Activated CD4-positive, alpha-beta memory T cell treated with anti-CD3 and anti-CD28 coated beads for 36 hours (primary cell): Measurements from ENCODE around the gene CUEDC1. TPM values are rescaled to one million over a fixed set of nuclear protein-coding genes. Genes with fewer than 3 reads are reported as not detected.
A peak's percentile ranks its signal among the peaks of the same experiment; 100 is the strongest.

Experiments used
- CTCF ChIA-PET: fragments of 350-600 bp; sonication (Branson Sonifier 250); formaldehyde crosslinking; loops from one replicate; lab custom pipeline; 2021; ENCODE audit warnings: antibody characterized with exemption, inconsistent platforms; lab: Charles Lee
- POLR2A ChIA-PET: fragments of 350-600 bp; sonication (Branson Sonifier 250); formaldehyde crosslinking; loops from one replicate; lab custom pipeline; 2021; ENCODE audit warnings: antibody characterized with exemption; lab: Charles Lee
- DNase-seq: peaks from one replicate; pipeline ENCODE4 v3.0.0-alpha.2; 2020
- H3K27ac Mint-ChIP-seq: one replicate; pipeline ENCODE4 v1.8.0; 2021; ENCODE audit warnings: mixed read lengths
- H3K27me3 Mint-ChIP-seq: one replicate; pipeline ENCODE4 v1.8.0; 2021; ENCODE audit warnings: mixed read lengths
- H3K36me3 Mint-ChIP-seq: one replicate; pipeline ENCODE4 v1.8.0; 2021; ENCODE audit warnings: mixed read lengths
- H3K4me1 Mint-ChIP-seq: one replicate; pipeline ENCODE4 v1.8.0; 2021; ENCODE audit warnings: low read depth, mixed read lengths
- H3K4me3 Mint-ChIP-seq: one replicate; pipeline ENCODE4 v1.8.0; 2021; ENCODE audit warnings: mild to moderate bottlenecking, mixed read lengths
- H3K9me3 Mint-ChIP-seq: one replicate; pipeline ENCODE4 v1.8.0; 2021; ENCODE audit warnings: mixed read lengths
- intact Hi-C: fragments of 100-400 bp; cut with micrococcal nuclease; formaldehyde crosslinking; loops from one replicate; pipeline ENCODE4 v1.15.1; 2023
- total RNA-seq, 2 experiments: library from RNA; stranded (reverse); gene quantifications; one replicate each; pipeline ENCODE4 v1.2.3, GENCODE V29; 2021

CUEDC1 gene
- total RNA-seq, 2 experiments from 2014 or later: 0.29 to 0.36 TPM

DNA sequence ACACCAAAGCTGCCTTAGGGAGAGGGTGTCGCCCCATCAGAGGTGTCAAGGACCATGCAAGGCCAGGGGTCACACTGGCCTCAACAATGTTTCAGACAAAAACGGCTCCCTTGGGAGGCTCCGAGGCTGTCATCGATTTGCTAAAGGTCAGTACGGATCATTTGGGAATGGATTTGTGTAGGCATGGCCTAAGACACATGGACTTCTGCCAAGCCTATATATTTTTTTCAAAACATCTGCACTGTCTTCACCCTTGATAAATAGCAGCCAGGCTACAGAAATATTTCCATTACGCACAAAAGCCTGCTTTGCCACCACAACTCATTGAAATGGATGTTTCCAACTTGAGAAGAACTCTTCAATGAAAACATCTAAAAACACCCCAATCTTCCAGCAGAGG, 10.3 kb downstream of the CUEDC1 start:
- no peaks in the 10 kb centered on the region for H3K36me3 Mint-ChIP-seq
- CTCF ChIA-PET: interaction anchor here (0.6 kb wide), 1 partner anchor 55 kb away, joined by 3 read pairs; no protein-coding TSS in a partner anchor
- no peak overlapping the region for H3K4me3 Mint-ChIP-seq
- intact Hi-C loops: no loop called here
- H3K27me3 Mint-ChIP-seq: peaks cover 11% of the 10 kb centered on the region
- peaks cover 39% of the 10 kb centered on the region for H3K4me1 Mint-ChIP-seq
- no peak for DNase-seq
- no peak overlapping the region for H3K27ac Mint-ChIP-seq
- POLR2A ChIA-PET: interaction anchor here (0.6 kb wide), 1 partner anchor 14 kb away, joined by 4 read pairs; no protein-coding TSS in a partner anchor
- H3K9me3 Mint-ChIP-seq: no peaks in the 10 kb centered on the region

DNA sequence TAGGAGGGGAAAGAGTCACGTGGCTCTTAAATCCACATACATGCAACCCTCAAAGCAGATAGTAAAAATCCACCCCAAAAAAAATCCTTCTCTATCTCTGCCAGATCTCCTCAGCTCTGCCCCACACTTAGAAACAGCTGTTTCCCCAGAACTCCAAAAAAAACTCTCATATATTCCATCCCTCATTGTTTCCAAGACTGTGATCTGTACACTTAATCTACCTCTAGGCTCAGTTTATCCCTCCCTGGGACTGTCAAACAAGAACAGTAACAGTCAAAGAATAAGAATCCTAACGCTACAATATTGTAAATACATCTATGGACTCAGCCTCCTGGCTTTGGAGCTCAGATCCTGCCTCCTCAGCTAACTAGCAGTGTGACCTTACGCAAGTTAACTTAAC, 11.6 kb downstream of the CUEDC1 start:
- Mint-ChIP-seq H3K36me3 (no peaks in the 10 kb centered on the region), H3K4me3 (no peak overlapping the region), H3K27me3 (peaks cover 13% of the 10 kb centered on the region), H3K9me3 (no peaks in the 10 kb centered on the region), H3K27ac (no peak overlapping the region), H3K4me1 (peaks cover 38% of the 10 kb centered on the region)
- DNase-seq: no peak
- intact Hi-C loops: no loop called here
- POLR2A ChIA-PET: no interaction called here
- CTCF ChIA-PET: interaction anchor here (1.2 to 1.3 kb wide), 2 partner anchors 43 to 257 kb away, joined by 3 read pairs; no protein-coding TSS in a partner anchor

DNA sequence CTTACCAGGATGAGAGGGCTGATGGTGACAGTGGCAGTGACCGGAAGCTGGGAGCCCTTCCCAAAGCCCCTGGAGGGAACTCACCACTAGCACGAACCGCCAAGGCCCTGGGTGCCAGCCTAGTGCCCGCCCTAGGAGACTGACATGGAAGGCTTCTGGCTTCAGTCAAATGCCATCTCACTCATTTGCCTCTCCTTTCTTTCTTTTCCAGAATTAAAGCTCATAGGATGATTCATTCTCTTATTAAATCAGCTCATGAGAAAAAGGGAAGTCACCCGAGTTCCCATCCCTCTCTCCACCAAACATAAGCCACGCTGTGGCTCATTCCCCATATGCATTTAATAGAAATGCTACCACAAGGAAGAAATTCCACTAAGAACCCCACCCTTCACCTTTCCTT, 12.1 kb downstream of the CUEDC1 start:
- no peaks in the 10 kb centered on the region for H3K36me3 Mint-ChIP-seq
- H3K27ac Mint-ChIP-seq: no peak overlapping the region
- POLR2A ChIA-PET: no interaction called here
- H3K27me3 Mint-ChIP-seq: peaks cover 13% of the 10 kb centered on the region
- H3K4me1 Mint-ChIP-seq: peaks cover 33% of the 10 kb centered on the region
- DNase-seq: no peak
- CTCF ChIA-PET: interaction anchor here (1.2 to 1.3 kb wide), 2 partner anchors 44 to 257 kb away, joined by 3 read pairs; no protein-coding TSS in a partner anchor
- H3K9me3 Mint-ChIP-seq: no peaks in the 10 kb centered on the region
- intact Hi-C loops: no loop called here
- H3K4me3 Mint-ChIP-seq: no peak overlapping the region

DNA sequence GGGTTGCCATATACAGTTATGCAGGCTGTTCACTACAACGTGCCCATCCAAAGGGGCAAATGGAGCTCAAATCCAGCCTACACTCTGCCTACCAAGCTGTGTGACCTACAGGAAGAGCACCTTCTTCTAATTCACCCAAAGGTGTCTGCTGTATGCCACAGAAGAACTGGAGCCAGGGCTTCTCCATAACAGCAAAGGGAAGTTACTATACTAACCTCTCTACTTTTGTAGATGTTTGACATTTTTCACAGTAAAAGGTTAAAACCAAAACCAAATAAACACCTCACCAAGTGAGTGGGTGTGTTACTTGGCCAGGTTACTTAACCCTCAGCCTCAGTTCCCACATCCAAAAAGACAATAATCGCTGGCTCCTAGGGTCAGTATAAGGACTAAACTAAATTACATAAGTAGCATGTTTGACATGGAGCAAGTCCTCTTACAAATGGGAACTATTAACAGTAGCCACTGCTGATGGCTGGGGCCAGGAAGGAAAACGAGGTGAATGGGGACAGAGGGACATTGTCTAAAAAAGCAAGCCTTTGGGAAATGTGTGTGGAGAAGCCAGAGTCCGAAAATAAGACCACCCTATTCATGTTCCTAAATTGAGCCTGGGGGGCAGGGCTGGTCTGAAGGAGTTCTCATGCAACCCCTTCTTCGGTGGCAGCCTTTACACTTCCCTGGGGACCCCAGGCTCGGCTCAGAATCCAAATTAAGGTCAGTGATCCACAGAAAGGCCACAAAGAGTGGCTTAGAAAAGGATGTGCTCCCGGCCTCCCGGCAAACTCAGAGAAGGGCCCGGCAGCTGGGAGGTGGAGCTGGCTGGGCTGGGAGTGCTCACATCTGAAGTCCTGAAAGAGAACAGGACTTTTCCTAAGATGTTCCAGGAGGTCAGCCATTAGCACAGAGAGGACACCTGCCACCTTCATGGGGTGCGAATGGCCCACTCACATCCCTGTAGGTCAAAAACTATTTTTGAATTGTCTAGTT, 13.5 kb downstream of the CUEDC1 start:
- ChIA-PET POLR2A (no interaction called here), CTCF (no interaction called here)
- Mint-ChIP-seq H3K4me1 (peaks cover 24% of the 10 kb centered on the region), H3K27me3 (peaks cover 11% of the 10 kb centered on the region), H3K4me3 (no peak overlapping the region), H3K9me3 (no peaks in the 10 kb centered on the region), H3K36me3 (no peaks in the 10 kb centered on the region), H3K27ac (no peak overlapping the region)
- intact Hi-C loops: no loop called here
- DNase-seq: no peak

DNA sequence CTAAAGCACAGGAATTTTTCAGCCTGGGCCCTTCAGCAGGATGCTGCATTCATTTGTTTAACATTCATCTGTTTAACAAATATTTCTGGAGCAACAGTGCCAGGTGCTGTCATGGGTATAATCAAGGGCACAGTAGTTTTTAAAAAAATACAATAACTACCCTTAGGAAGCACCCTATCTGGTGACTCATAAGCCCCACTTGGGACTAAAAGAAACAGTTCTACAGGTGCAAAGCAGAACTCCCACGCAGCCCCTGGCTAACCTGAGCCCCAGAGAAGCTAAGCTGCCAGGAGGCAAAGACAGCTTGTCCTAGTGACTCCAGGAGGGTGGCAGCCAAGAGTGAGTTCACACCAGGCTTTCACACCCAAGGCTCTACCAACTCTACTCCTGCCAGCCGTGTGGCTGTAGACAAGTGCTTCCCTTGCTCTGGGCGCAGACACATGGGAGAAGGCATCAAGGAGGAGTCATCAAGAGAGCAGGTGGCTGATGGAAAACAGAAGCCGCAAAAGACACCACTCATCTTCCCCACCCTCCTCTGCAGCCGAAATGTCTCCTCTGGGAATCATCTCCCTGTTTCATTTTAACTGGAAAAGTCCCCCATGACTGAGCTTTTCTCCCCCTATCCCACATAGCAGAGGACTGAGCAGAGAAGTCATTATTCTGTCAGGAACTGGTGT, 14.4 kb downstream of the CUEDC1 start:
- DNase-seq: peak; percentile 38
- intact Hi-C loops: no loop called here
- Mint-ChIP-seq H3K36me3 (no peaks in the 10 kb centered on the region), H3K27me3 (peaks cover 8% of the 10 kb centered on the region), H3K4me3 (no peak overlapping the region), H3K9me3 (no peaks in the 10 kb centered on the region), H3K27ac (no peak overlapping the region), H3K4me1 (peaks cover 19% of the 10 kb centered on the region)
- ChIA-PET POLR2A (interaction anchor here (1.0 kb wide), 1 partner anchor 10 kb away, joined by 5 read pairs; no protein-coding TSS in a partner anchor), CTCF (interaction anchor here (0.5 to 1.0 kb wide), 2 partner anchors 14 to 181 kb away, joined by 4 read pairs; partner anchors contain the start of gene CUEDC1)

DNA sequence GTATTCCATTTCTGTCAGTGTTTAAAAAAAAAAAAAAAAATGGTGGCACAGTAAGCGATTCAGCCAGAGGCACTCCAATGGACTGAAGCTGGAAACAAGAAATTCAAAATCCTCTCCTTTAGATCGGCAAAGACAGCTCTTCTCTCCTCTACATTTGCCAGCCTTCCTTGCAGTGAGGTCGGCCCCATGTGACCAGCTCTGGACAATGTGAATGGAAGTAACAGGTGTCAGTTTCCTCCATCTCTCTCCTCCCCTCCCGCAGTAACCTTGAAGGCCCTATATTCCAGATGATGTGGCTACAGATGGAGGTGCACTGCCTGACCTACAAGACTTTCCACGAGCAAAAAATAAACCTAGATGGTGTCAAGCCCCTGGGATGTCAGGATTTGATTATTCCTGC, 15.0 kb downstream of the CUEDC1 start:
- Mint-ChIP-seq H3K4me3 (no peak overlapping the region), H3K36me3 (no peaks in the 10 kb centered on the region), H3K27me3 (peaks cover 8% of the 10 kb centered on the region), H3K4me1 (peaks cover 19% of the 10 kb centered on the region), H3K27ac (no peak overlapping the region), H3K9me3 (no peaks in the 10 kb centered on the region)
- intact Hi-C loops: no loop called here
- ChIA-PET POLR2A (interaction anchor here (1.0 kb wide), 1 partner anchor 11 kb away, joined by 5 read pairs; no protein-coding TSS in a partner anchor), CTCF (interaction anchor here (0.9 to 1.0 kb wide), 4 partner anchors 11 to 85 kb away, joined by 3 to 4 read pairs (median 3); partner anchors contain the start of gene CUEDC1)
- no peak for DNase-seq

DNA sequence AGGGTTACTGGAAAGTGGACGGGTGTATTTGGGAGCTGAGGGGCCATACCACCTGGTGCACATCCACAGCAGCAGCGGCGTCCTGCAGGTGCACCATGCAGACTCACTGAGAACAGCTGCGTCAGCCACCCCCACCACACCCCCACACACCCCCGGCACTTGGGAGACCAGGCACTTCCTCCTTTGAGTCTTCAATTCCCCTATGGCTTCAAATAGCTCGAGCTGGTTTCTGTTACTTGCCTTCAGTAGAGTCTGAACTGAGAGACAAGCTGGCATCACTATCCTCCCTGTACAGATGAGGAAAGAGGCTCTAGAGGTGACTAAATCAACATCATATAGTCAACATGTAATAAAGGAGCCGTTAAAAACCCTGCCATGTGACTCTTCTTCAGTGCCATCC, 15.4 kb downstream of the CUEDC1 start:
- intact Hi-C loops: no loop called here
- Mint-ChIP-seq H3K36me3 (no peaks in the 10 kb centered on the region), H3K9me3 (no peaks in the 10 kb centered on the region), H3K27me3 (peaks cover 8% of the 10 kb centered on the region), H3K27ac (no peak overlapping the region), H3K4me1 (peaks cover 19% of the 10 kb centered on the region), H3K4me3 (no peak overlapping the region)
- DNase-seq: peak; percentile 41
- POLR2A ChIA-PET: interaction anchor here (1.0 kb wide), 1 partner anchor 11 kb away, joined by 5 read pairs; no protein-coding TSS in a partner anchor
- CTCF ChIA-PET: interaction anchor here (0.9 to 1.4 kb wide), 5 partner anchors 11 to 84 kb away, joined by 3 to 4 read pairs (median 3); partner anchors contain the start of gene CUEDC1

DNA sequence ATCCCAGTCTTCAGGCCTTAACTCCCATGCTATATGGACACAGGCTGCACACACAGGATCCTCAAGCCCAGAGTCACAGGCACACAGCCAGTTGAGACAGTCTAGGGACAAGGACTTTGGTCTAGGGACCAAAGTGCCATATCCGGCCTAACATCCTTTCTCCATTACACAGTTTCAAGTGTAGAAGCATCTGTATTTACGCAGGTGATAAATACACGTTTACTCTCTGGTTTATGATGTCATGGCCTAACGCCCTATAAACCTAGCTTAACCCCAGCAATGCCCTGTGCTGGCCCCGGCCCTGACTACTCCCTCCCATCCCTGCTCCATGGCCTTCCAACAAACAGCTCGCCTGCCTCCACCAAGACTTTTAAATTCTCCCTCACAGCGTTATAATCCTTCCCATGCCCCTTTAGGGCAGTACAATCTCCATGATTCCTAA, 17.1 kb downstream of the CUEDC1 start:
- H3K27ac Mint-ChIP-seq: no peak overlapping the region
- no peak for DNase-seq
- ChIA-PET POLR2A (no interaction called here), CTCF (no interaction called here)
- H3K36me3 Mint-ChIP-seq: no peaks in the 10 kb centered on the region
- H3K9me3 Mint-ChIP-seq: no peaks in the 10 kb centered on the region
- H3K4me3 Mint-ChIP-seq: no peak overlapping the region
- peaks cover 19% of the 10 kb centered on the region for H3K4me1 Mint-ChIP-seq
- H3K27me3 Mint-ChIP-seq: peaks cover 4% of the 10 kb centered on the region
- intact Hi-C loops: no loop called here

DNA sequence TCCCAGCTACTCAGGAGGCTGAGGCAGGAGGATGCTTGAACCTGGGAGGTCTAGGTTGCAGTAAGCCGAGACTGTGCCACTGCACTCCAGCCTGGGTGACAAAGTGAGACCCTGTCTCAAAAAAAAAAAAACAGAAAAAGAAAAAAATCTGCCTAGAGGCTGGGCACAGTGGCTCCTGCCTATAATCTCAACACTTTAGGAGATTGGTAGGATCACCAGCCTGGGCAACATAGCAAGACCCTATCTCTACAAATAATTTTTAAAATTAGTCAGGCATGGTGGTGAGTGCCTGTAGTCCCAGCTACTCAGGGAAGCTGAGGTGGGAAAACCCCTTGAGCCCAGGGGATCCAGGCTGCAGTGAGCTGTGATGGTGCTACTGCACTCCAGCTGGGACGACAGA, 17.7 kb downstream of the CUEDC1 start:
- H3K4me1 Mint-ChIP-seq: peaks cover 19% of the 10 kb centered on the region
- no peak overlapping the region for H3K4me3 Mint-ChIP-seq
- DNase-seq: no peak
- H3K27me3 Mint-ChIP-seq: peaks cover 4% of the 10 kb centered on the region
- ChIA-PET CTCF (no interaction called here), POLR2A (no interaction called here)
- H3K36me3 Mint-ChIP-seq: no peaks in the 10 kb centered on the region
- H3K9me3 Mint-ChIP-seq: no peaks in the 10 kb centered on the region
- no peak overlapping the region for H3K27ac Mint-ChIP-seq
- intact Hi-C loops: no loop called here

DNA sequence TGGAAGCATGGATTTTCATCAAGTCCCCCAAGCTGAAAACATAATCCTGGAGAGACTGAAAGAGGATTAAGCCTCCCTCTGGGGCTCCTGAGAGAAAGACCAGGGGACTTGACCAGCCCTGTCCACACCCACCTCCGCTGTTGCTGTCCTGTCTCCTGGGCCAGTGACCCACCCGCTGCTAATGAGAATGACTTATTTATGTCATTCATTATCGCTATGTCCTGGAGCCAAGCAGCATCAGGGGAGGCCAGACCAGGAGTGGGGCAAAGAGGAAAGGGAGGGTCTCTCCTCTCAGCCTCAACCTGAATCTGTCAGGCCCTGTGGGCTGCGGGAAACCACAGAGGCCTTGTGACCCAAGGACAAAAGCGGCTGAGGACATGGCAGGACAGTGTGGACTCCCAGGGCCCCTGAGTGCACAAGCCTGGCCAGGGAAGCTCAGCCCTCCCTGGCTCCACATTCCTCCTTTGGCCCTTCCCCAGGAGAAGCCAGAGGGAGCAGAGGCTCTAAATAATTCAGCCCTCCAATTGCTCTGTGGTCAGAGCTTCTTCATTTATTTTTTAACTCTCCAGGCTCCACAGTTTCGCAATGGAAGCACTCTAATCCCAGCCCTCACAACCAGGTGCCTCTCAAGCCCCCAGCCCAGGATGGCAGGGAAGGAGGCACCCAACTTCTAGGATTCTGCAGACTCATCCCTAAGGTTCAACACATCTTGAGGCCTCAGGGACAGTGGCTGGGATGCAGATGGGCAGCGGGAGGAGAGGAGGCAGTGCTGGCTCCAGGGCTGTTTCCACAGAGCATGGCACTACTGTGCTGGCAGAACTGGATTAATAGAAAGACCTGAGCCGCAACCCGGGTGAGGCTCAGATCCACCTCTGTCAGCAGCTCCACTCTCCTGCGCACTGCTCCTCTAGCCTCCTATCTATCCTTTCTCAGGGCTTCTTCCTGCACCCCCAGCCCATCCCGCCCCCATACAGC, 19.1 kb downstream of the CUEDC1 start:
- no peaks in the 10 kb centered on the region for H3K9me3 Mint-ChIP-seq
- no peak overlapping the region for H3K27ac Mint-ChIP-seq
- no peak for DNase-seq
- ChIA-PET CTCF (interaction anchor here (1.0 kb wide), 1 partner anchor 76 kb away, joined by 3 read pairs; no protein-coding TSS in a partner anchor), POLR2A (no interaction called here)
- peaks cover 16% of the 10 kb centered on the region for H3K4me1 Mint-ChIP-seq
- H3K36me3 Mint-ChIP-seq: no peaks in the 10 kb centered on the region
- intact Hi-C loops: no loop called here
- H3K4me3 Mint-ChIP-seq: no peak overlapping the region
- H3K27me3 Mint-ChIP-seq: peaks cover 4% of the 10 kb centered on the region
